ENCODE data around the gene KTN1.

DNA sequence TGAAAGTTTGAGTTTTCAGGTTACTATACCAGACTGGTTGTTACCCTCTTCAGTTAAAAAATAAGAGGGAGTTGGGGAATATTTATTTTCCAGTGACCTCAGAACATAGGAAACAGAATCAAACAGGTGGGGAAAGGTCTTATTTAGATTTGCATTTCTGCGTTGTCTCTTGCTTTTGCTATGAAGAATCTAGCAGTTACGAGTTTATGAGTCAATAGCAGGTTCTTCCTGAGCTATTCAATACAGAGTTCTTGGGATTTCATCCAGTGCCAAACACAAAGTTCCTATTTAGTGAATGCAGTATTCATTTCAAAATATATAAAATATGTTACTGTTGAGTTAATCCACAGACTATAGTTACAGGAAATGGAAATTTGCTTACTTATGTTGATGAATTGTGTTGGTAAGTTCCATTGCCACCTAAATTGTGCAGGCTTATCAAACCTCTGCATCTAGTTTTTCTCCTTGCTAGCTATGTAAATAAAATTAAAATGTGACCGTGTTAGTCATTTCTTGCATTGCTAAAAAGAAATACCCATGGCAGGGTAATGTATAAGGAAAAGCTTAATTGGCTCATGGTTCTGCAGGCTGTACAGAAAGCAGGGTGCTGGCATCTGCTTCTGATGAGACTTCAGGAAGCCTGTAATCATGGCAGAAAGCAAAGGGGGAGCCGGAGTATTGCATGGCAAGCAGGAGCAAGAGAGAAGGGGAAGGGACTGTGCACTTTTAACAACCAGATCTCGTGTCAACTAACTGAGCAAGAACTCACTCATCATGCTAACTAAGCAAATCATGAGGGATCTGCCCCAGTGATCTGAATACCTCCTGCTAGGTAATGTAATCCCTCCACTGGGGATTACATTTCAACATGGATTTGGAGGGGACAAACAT is 110.2 kb downstream of the KTN1 start:
- TF ChIP-seq CTCF (IDR thresholded peaks at IDR 0.05) (no peak), POLR2A (IDR thresholded peaks at IDR 0.05) (no peak)
